Sigmoid colon (tissue), 4 donors: ENCODE data around the gene SCAF1.

Source experiments
- EP300 ChIP-seq, 4 donors: sonication (generic); formaldehyde crosslinking; IDR thresholded peaks; one replicate each; pipeline ENCODE4 v1.6.1; 2017; ENCODE audit warnings: antibody characterized with exemption in 4 of 4
- POLR2A ChIP-seq, 2 donors: fragments of 450-650 bp; IDR thresholded peaks; one replicate each; pipeline ENCODE4 v1.6.1; 2016; ENCODE audit warnings: antibody characterized with exemption in 2 of 2, mild to moderate bottlenecking in 2 of 2, moderate library complexity in 2 of 2
- POLR2AphosphoS5 ChIP-seq, 4 donors: sonication (generic); formaldehyde crosslinking; IDR thresholded peaks; one replicate each; pipeline ENCODE4 v1.6.1; 2017; ENCODE audit warnings: antibody characterized with exemption in 4 of 4
- TF ChIP-seq, protein P1 (sequence below), 4 experiments: fragments of 450-650 bp in 3 of 4; fragments of 200-600 bp in 1 of 4; IDR thresholded peaks; one replicate each; pipeline ENCODE4 v1.5.1; 2016 to 2019; ENCODE audit warnings: antibody characterized with exemption in 4 of 4, mild to moderate bottlenecking in 3 of 4, moderate library complexity in 2 of 4

DNA sequence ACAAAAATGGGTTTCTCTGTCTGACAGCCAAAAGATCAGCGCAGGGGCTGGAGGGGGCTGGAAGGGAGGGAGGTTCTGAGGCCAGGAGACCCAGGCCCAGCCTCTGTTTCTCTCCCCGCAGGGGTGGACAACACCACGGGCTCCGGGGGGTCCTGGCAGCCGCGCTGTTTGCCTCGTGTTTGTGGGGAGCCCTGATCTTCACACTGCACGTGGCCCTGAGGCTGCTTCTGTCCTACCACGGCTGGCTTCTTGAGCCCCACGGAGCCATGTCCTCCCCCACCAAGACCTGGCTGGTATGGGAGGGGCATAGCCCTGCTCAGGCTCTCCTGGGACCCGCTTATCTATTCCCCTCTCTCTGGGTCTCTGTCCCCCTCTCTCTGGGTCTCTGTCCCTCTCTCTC, 58.6 kb downstream of the SCAF1 start:
- TF ChIP-seq, protein P1, sequence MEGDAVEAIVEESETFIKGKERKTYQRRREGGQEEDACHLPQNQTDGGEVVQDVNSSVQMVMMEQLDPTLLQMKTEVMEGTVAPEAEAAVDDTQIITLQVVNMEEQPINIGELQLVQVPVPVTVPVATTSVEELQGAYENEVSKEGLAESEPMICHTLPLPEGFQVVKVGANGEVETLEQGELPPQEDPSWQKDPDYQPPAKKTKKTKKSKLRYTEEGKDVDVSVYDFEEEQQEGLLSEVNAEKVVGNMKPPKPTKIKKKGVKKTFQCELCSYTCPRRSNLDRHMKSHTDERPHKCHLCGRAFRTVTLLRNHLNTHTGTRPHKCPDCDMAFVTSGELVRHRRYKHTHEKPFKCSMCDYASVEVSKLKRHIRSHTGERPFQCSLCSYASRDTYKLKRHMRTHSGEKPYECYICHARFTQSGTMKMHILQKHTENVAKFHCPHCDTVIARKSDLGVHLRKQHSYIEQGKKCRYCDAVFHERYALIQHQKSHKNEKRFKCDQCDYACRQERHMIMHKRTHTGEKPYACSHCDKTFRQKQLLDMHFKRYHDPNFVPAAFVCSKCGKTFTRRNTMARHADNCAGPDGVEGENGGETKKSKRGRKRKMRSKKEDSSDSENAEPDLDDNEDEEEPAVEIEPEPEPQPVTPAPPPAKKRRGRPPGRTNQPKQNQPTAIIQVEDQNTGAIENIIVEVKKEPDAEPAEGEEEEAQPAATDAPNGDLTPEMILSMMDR (IDR thresholded peaks at IDR 0.05) = no peak
- TF ChIP-seq POLR2A (IDR thresholded peaks at IDR 0.05) = no peak
- TF ChIP-seq POLR2AphosphoS5 (IDR thresholded peaks at IDR 0.05) = no peak
- TF ChIP-seq EP300 (IDR thresholded peaks at IDR 0.05) = no peak
